Pulmonary artery endothelial cell (primary cell): ENCODE measurements around the gene OXCT1. TPM values are rescaled to one million over a fixed set of nuclear protein-coding genes. Genes with fewer than 3 reads are reported as not detected.
"Not testable (repeated sequence)": the region's sequence is repeated elsewhere in the genome, so short reads cannot be mapped to it uniquely, and the experiment has no call there.

ENCODE experiments used
- DNase-seq: peaks from one replicate; pipeline ENCODE4 v3.0.0-alpha.2; 2011; ENCODE audit warnings: low read depth, low spot score
- total RNA-seq: library from RNA; depleted of rRNA; stranded (reverse); fragments of >200 nt; gene quantifications from 2 replicates; pipeline ENCODE4 v1.2.3, GENCODE V29; 2014

OXCT1 gene
- total RNA-seq, 1 donor from 2014 or later, result 41.8 TPM

DNA sequence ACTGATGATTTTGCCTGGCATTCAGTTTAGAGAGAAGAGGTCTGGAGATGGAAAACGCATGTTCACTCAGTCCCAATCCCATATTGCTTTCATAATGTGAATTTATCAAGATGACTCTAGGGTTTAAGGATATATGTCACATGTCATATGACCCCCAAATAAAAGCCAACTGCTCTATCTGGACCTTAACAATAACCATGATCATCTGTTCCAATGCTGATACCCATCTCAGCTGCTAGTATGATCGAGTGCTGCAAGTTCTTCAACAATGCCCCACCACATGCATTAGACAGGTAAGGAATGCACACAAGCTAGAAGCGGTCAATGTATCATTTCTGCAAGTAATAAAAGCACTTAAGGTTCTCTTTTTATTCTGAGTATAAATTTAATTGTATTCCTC, 91.8 kb downstream of the OXCT1 start:
- no peak for DNase-seq

DNA sequence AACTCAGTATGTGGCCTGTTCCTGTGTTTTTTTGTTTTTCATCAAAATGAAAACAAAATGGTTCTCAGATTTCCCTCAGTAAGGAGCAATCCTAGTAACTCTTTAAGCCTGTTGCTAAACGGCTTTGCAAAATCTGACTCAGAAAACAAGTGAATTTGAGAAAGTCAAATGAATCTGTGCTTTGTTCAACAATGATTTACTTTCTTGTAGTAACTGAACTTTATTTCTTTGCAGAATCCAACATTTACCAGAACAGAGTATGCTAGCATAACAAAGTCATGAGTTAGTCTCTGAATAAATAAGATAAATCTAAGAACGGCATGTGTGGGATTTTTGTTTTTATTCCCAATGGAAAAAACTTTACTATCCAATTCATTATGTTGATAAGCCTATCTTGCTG, 93.8 kb downstream of the OXCT1 start:
- no peak for DNase-seq

DNA sequence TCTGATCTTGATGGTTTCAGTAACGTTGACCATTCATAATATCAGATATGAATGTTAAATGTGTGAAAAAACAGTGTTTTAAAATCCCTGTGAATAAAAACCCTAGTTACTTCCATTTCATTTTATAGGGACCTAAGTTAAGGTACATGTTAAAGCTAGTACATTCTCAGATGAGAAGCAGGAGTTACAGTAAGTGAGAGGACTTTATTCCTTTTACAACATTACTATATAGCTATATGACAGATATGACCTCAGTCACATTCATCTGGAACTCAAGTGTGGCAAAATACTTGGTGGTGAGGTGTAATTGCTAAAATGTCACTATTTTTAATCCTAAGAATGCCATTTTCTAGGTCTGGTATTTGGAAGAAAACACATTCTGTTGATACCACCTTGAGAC, 96.4 kb downstream of the OXCT1 start:
- DNase-seq, result no peak

DNA sequence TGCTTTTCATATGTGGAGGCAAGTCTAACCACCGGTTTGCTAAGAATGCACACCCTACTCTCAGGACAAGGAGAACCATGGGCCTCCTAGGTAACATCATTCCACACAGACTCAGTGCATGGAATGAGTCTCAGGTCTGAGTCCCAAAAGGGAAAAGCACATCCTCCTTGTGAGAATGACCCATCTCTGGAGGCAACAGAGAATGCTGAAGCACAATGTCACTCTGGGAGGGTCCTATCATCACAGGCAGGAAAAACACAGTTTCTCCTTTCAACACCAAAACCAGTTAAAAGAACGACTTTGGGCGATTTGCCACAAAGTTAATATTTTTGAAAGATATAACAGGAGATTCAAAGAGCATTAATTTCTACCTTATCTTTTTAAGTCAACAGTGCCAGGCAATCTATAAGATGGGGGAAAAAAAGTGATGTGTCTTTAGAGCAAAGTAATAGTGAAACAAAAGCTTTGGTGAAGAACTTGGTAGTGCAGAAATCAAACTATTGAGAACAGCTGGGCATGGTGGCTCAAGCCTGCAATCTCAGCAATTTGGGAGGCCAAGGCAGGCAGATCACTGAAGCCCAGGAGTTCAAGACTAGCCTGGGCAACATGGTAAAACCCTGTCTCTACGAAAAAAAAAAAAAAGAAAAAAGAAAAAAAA, 97.3 kb downstream of the OXCT1 start:
- no peak for DNase-seq

DNA sequence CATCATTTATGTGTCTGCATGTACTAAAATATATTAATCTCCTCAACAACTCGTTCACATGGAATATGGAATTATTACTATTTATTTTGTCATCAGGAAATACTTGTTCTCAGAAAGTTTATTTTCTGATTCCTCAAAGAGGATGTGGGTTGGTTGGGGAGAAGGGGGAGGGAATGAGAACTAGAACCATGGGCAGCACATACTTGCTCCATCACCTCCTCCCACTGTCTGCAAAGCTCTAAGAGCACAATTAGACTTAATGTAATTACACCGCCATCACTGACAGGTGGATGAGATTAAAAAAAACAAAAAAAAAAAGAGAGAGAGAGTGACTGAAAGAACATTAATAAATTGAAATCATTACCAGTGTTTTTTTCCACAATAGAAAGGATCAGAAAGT, 98.2 kb downstream of the OXCT1 start:
- no peak for DNase-seq

DNA sequence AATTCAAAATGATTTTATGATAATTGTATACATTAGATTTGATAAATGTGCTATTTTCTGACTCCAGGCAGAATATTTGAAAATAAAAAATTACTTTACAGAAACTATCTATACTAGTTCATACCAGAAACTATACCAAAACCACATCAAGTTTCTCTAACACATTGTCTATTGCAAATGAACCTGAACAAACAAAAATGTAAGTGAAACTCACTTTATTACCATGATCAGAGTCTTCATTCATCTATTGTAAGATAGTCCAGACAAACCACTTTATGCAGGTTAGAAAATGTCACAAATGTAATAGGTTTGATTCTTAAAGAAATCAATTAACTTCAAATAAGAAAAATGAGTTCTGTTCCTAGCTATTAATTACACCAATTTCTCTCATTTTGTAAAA, 99.4 kb downstream of the OXCT1 start:
- no peak for DNase-seq

DNA sequence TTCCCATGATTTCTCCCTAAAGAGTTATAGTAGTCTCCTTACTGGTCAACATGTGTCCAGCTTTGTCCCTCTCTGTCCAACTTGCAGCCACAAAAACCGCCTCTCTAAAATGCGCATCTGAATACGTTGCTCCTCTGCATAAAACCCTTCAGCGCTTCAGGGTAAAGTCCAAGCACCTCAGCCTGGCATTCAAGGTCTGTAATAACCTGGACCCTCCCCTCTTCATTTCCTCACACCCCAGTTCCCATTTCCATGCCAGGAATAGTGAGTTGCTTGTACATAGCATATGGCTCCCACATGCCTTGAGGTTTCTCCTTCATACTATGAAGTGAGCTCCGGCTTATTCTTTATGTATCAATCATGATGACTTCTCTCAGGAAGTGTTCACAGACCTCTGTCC, 101.5 kb downstream of the OXCT1 start:
- no peak for DNase-seq

DNA sequence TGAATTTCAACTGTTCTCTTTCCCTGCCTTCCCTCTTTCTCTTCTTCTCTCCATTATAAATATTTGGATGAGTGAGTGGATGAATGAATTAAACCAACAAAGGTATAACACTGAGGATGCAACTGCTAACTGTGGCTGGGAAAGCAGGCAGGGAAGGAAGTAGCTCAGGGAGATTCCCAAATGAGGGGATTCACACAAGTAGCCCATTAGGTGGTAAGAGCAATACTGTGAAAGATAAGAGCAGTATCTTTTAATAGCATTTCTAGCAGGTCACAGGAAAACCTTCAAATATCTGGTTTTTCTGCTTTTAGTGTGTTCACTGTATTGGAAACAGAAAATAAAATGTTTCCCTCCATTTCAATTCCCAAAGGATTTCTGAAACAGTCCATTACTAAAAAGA, 105.6 kb downstream of the OXCT1 start:
- no peak for DNase-seq

DNA sequence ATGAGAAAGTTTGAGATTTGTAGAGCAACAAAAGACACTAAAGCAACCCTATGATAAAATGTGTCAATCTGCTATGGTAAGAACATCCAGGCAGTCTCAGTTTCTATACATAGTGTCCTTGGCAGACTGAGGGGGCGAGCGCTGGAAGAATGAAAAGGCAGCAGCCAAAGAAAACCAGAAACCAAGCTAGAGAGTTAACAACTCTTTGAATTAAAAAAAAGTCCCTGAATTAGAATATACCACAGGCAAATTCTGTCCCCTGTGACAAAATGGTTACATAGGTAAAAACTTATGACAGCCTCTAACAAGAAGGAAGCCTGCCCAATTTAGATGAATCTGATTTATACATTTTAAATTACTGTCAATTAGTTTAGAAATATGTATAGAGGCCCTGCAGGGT, 106.7 kb downstream of the OXCT1 start:
- no peak for DNase-seq

DNA sequence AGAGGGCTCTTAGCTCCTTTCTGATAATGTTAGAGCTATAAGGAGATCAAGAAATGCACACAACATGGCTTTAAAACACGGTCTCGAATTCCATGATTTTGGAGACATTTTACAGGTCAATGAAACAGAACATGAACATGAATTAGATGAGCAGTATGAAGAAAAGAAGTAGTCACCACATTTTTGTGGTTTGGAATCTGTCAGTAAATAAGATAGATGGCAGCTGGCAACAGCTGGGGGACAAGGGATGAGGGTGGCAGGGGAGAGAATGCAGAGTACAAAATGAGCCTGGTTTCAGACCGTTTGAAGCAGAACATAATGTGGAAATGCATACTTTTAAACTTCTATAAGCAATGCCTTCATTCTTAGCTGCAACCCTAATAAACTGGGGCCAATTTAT, 107.1 kb downstream of the OXCT1 start:
- no peak for DNase-seq

DNA sequence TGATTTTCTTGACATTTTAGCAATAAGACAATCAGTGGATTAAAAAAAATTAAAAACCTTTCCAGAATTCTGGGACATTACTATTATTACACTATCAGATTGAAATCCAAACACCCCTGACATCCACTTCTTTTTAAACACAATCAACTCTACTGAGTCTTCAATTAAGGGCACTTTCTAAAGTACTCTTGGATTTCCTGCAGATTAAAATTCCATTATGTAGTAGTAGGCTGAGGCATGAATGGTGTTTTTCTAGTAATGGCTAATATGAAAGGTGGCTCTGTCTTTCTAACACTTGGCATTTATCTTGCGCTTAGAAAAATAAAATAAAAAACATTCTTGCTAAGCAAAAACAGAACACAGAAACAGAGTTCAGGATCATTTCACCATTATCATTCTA, 107.8 kb downstream of the OXCT1 start:
- DNase-seq, result no peak

DNA sequence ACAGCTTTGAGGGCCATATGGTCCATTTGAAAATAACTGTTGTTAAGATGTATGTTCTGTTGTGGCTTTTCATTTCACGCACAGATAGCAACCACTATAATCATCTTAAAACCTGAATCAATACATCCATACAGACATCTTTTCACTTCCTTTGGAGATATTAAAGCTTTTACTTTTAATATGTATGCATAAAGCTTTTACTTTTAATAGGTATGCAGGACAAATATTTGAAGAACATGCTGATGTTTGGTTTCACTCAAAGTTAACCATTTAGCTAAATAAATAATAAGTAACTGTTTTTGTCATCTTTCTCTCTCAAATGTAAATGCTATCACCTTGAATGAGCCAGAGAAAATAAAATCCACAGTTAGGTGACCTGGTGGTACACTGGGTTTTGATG, 108.6 kb downstream of the OXCT1 start:
- DNase-seq, result no peak

DNA sequence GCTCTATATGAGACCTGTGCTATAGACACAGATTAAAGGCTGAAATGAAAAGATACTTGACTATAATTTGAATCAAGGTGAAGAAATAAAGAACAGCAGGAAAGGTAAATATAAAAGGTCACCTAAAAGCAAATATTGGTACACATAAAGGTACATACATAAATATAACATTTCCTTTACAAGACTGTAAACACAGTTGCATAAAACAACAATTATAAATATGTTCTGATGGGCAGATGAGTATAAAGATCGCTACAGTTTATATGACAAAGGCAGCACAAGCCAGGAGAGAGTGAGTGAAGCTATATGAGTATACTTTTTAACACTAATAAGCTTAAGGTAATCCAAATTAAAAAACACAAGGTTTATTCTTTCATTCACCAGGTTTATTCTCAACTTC, 114.5 kb downstream of the OXCT1 start:
- DNase-seq, result no peak

DNA sequence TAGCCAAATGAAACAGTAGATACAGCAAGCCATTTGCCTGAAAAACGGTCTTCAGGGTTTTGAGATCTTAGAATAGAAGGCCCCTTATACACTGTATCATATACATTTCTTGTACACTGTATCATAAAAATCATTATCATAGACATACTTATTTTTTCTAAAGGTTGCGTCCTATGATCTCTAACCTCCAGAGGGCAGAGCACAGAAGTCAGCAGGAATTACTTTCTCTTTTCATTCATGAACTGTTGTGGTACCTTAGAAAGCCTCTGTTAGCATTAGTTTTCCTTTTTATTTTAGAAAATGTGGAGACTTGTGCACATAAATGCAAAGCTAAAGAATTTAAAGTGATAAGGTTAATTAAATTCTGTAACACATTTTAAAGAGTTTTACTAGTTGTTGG, 115.4 kb downstream of the OXCT1 start:
- DNase-seq, result no peak

DNA sequence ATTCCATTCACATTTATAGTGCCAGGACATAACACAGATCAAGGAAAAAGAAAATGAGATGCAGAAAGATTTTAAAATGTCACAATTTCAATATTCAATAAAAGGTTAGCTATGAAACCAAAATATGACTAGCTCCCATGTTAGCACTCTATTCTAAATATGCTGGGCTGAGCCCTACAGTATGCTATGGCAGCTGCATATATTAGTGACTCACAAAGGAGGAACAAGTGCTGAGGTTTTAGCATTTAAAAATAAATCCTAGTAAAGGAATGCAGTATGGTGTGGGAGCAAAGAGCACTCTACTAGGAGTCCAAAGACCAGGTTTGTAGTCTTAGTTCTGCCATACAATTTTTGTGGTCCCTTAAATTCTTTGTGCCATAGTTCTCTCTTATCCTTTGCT, 118.4 kb downstream of the OXCT1 start:
- DNase-seq, result no peak

DNA sequence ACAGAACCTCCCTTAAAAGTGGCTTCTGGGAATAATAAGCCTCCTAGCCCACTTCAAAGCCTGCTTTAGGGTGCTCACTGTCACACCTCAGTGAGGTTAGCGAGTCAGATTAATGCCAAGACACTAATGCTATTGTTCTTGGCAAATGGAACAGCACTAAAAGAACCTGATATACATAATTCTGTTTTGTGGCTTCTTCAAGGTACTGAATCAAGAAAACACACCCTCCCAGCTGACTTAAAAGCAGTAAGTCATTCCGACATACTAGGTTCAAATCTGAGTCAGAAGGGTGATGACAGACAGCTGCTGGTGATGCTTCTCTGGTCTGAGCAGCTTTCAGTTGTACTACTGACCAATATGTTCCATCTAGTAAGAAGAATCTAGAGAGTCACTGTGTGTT, 121.6 kb downstream of the OXCT1 start:
- no peak for DNase-seq

DNA sequence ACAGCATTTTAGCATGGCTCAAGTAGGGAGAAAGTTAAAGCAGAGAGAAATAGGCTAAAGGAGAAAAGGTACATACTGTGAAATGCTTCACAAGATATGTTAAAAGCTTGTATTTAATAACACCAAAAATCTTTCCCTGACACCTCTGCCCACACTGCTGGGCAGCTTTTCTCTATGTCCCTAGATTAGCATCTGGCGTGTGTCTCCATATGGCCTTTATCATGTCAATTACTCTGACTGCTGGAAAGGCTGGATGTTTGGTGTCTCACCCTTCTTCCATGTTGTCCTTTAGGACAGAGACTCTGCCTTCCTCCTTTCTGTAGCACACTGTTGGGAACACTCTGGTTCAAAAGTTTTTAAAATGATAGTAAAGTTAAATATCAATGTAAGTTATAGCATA, 122.5 kb downstream of the OXCT1 start:
- DNase-seq, result no peak

DNA sequence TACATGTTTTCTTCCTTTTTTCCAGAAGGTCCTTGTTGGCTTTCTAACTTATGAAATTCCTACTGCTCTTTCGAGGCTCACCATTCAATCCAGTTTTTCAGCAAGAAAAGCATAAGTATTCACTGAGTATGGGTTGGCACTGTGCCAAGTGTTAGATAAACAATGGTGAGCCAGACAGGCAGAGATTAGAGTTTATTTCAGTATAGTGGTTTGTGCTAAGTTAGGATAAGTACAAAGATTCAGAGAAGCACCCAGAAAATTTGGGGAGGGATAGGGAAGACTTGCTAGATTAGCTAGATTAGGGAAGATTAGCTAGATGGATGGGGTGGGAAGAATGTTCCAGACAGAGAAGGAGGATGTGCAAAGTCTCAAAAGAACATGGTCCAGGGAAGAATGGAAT, 122.9 kb downstream of the OXCT1 start:
- peak; percentile 20 for DNase-seq

DNA sequence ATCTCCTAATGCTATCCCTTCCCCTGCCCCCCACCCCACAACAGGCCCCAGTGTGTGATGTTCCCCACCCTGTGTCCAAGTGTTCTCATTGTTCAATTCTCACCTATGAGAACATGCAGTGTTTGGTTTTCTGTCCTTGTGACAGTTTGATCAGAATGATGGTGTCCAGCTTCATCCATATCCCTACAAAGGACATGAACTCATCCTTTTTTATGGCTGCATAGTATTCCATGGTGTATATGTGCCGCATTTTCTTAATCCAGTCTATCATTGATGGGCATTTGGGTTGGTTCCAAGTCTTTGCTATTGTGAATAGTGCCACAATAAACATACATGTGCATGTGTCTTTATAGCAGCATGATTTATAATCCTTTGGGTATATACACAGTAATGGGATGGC, 127.6 kb downstream of the OXCT1 start:
- DNase-seq, result not testable (repeated sequence)

DNA sequence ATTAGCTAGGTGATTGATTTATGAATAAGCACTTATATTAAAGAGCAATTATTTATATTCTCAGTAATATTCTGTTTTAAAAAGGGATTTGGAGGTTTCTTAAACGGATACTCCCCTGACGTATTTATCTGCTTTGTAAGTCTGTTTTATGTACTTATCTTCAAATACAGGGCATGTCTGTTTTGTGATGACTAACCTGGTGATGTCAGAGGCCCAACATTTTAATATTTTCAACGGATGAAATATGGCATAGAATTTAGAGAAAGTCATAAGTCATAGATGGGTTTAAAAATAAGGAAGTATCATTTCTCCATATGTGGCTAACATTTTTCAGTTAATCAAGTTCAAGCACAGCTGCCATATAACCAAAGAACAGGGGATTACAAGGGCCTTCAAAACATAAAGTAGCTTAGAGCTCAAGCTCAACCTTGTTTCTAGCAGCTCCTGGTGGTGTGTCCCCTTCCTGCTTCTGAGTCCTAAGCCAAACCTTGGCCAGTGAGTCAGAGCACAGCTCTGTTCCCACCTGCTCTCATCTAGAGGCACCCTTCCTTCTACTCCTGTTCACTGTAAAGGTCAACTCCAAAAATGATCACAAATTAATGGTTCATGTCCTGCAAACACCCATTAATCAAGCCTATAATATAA, 131.4 kb downstream of the OXCT1 start:
- no peak for DNase-seq

DNA sequence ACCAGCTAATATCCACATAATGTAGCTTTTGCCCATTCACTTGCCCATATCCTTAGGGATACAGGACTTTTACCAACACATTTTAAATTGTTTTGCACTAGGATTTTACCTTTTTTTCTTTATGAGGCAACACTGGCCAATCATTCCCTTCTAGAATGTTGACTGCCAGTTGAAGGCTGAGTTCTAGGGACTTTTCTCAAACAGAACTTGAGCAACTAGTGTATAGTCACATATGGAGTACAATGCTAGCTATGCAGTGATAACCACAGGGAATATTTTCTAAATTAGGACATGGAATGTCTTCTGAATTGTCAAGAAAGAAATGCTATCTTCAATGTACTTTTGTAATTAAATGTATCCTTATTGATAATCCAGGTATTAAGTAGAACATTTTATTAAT, 133.6 kb downstream of the OXCT1 start:
- DNase-seq, result no peak

DNA sequence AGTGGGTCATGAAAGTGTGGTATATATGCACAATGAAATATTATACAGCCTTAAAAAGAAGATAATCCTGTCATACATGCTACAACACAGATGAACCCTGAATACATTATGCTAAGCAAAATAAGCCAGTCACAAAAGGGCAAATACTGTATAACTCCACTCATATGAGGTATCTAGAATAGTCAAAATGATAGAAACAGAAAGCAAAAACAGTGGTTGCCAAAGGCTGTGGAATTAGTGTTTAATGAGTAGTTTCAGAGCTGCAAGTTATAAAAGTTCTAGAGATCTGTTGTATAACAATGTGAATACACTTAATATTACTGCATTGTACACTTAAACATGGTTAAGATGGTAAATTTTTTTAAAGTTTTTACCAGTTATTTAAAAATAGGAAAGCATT, 135.0 kb downstream of the OXCT1 start:
- no peak for DNase-seq

DNA sequence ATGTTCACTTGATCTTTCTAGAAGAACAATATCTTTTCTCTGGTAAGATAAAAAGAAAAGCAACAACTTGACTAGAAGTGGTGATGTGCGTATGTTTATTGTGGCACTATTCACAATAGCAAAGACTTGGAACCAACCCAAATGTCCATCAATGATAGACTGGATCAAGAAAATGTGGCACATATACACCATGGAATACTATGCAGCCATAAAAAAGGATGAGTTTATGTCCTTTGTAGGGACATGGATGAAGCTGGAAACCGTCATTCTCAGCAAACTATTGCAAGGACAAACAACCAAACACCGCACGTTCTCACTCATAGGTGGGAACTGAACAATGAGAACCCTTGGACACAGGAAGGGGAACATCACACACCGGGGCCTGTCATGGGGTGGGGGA, 140.8 kb downstream of the OXCT1 start:
- DNase-seq, result not testable (repeated sequence)

DNA sequence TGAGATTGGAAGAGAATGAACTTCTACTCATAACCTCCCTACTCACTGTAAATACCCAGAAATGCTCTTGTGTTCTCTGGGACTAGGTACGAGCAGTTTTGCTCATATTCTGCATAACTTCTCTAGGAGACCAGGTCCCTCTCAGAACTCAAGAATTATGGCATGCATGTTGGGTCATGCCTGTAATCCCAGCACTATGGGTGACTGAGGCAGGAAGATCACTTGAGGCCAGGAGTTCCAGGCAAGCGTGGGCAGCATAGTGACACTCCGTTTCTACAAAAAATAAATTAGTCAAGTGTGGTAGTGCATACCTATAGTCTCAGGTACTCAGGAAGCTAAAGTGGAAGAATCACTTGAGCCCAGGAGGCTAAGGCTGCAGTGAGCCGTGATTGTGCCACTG, 141.9 kb downstream of the OXCT1 start:
- DNase-seq, result no peak
